NCI-H526 (cell line): ENCODE data around the gene OR51B4.
"Not testable (repeated sequence)": the region's sequence is repeated elsewhere in the genome, so short reads cannot be mapped to it uniquely, and the experiment has no call there.

Experiments used
- DNase-seq, 2 experiments: peaks; one replicate each; lab custom pipeline; 2025; lab: John Stamatoyannopoulos, UW

The OR51B4 gene

DNA sequence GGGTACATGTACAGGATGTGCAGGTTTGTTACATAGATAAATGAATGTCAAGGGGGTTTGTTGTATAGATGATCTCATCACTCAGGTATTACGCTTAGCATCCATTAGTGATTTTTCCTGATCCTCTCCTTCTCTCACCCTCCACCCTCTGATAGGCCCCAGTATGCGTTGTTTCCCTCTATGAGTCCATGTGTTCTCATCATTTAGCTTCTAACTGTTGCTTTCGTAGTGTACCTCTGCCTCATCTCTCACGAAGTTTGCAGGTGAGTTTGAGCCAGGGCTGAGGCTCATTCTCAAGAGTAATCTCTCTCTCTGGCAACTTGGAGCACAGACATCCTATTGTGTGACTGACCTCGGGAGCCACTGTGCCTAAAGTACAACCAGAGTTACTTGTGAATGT lies 27.4 kb downstream of the OR51B4 start:
- no peak for DNase-seq

DNA sequence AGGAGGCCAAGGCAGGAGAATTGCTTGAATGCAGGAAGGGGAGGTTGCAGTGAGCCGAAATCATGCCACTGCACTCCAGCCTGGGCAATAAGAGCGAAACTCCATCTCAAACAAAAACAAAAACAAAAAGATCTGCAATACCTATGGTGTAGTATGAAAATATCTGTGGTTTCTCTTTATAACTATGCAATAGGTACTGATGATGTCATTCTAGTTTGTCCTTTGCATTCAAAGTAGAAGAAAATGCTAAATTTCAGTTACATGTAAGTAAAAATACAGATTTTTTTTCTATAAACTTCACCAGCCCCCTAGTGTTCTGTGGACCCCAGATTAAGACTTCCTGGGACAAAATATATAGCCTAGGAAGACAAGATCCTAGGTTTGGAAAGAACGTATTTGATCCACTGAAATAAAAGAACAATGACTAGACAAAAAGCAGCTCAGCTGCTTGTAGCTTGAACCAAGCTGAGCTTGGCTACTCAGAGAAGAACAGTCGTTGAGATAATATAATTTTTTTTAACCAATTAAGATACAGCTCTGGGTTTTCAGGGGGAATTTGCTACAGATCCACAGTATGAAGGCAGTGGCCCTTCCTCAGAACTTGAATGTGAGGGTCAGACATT lies 29.2 kb downstream of the OR51B4 start:
- DNase-seq, result no peak

DNA sequence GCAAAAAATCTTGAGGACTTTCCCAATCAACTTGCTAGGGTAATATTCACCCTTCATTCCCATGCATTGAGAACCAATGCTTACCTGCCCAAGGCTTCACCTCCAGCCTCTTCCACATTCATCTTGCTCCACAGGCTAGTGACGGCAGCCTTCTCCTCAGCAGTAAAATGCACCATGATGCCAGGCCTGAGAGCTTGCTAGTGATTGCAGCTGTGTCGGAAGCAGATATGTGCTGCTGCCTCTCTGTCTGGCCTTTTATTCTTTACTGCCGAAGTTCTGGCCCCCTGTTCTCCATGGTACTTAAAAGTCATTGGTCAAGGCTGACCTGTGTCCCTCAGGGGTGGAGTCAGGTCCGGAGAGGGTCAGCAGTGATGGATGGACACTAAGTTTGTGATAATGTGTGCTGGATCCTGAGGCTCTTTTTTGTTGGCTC lies 32.0 kb downstream of the OR51B4 start, which contains the start of gene HBE1:
Gene HBE1, minus strand, starts transcription at position 231 of the 433 bp plus-strand sequence. Its CDS starts 55 bp downstream, at position 176.
- DNase-seq, result no peak

DNA sequence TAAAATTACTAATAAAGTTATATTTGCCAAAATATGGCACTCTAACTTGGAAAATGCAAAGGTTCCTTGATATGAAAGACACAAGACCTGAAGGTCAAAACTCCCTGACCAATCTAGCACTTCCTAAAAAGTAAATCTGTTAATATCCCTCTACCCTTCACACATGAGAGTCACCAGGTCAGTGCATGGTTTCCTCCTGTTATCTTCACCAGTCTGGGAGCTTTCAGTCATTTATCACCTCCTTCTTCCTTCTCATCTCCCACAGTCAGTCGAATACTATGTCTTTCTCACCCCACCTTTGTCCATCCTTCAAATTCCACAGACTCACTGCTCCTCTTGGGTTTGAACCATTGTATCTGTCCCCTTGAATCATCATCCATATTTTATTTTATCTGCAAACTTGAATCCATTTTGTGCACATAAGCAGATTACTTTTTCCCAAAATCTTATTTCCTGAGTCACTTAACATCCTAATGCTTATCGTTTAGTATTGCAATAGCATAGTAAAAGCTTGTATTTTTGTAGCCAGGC lies 34.6 kb downstream of the OR51B4 start:
- no peak for DNase-seq

DNA sequence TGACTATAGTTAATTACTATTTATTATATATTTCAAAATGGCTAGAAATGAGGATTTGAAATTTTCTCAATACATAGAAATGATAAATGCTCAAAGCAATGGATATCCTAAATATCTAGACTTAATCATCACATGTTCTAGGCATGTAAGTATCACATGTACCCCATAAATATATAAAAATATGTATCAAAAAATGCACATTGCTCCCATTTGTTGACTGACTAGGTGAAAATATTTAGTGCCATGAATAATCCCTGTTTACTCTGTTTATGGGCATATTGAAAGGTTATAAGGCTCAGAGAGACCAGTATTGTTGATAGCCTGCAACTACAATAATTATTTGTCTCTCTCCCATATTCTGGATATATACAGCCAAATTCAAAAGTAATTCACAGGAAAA lies 35.1 kb downstream of the OR51B4 start:
- DNase-seq, result no peak

DNA sequence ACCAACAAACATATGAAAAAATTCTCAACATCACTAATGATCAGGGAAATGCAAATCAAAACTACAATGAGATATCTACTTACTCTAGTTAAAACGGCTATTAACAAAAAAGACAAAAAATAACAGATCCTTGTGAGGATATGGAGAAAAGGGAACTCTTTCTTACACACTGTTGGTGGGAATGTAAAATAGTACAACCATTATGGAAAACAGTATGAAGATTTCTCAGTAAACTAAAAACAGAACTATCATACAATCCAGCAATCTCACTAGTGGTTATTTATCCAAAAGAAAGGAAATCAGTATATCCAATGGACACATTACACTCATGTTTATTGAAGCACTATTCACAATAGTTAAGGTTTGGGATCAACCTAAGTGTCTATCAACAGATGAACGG lies 35.9 kb downstream of the OR51B4 start:
- DNase-seq, result no peak

DNA sequence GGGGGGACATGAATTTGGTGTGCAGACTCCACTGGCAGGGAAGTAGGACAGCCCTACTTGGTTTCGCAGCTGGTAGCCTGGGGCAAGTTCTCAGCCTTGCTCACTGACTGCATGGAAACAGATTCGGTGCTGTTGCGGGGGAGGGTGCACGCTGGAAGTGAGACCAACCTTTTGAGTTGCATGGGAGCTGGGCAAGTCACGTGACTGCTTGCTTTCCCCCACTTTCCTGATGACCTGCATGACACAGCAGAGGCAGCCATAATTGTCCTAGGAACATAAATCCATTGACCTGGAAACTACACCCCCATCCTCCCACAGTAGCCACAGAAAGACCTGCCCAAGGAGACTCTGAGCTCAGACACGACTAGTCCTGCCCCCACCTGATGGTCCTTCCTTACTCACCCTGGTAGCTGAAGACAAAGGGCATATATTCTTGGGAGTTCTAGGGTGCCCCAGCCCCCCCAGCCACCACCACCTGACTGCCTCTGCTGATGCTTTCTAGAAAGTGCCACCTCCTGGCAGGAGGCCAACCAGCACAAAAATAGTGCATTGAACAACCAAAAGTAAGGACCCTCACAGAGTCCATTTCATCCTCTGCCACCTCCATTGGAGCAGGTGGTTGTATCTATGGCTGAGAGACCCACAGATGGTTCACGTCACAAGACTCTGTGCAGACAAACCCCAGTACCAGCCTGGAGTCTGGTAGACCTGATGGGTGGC lies 43.0 kb downstream of the OR51B4 start:
- DNase-seq, result no peak

DNA sequence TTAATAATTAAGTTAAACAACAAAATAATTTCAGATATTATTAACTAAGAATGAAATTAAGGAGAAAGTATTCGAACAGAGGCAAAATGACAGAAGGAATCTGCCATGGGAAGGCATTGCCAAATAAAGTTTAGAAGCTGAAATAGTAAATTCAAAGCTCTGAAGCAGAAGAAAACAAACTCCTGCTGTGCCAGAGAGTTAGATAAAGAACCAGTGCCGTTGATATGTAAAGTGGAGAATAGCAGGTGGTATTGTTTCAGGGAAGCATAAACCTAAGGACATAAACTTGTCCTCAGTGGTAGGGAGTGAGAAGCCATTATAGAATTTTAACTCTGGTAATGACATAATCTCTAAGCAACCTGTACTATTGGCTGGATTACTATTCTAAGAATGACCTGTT lies 44.5 kb downstream of the OR51B4 start:
- DNase-seq, result no peak

DNA sequence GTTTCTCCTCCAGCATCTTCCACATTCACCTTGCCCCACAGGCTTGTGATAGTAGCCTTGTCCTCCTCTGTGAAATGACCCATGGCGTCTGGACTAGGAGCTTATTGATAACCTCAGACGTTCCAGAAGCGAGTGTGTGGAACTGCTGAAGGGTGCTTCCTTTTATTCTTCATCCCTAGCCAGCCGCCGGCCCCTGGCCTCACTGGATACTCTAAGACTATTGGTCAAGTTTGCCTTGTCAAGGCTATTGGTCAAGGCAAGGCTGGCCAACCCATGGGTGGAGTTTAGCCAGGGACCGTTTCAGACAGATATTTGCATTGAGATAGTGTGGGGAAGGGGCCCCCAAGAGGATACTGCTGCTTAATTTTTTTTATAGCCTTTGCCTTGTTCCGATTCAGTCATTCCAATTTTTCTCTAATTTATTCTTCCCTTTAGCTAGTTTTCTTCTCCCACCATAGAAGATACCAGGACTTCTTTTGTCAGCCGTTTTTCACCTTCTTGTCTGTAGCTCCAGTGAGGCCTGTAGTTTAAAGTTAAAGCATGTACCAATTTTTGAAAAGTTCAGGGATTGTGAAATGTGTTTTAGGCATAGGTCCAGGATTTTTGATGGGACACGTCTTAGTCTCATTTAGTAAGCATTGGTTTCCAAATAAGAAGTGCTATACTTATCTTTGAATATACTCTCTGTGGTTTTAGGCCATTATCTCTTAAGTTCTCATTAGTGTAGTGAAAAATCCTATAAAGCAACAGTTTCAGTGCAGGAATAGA lies 46.9 kb downstream of the OR51B4 start, which contains the start of gene HBG2:
Gene HBG2, minus strand, starts transcription at position 136 of the 768 bp plus-strand sequence. Its CDS starts 53 bp downstream, at position 83.
- not testable (repeated sequence) for DNase-seq

DNA sequence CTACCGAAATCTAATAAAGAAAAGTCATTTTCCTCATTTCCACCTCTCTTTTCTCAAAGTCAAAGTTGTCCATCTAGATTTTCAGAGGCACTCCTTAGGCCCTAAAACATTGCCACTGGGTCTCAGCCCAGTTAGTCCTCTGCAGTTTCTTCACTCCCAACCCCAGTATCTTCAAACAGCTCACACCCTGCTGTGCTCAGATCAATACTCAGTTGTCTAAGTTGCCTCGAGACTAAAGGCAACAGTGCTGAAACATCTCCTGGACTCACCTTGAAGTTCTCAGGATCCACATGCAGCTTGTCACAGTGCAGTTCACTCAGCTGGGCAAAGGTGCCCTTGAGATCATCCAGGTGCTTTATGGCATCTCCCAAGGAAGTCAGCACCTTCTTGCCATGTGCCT lies 47.7 kb downstream of the OR51B4 start:
- not testable (repeated sequence) for DNase-seq

DNA sequence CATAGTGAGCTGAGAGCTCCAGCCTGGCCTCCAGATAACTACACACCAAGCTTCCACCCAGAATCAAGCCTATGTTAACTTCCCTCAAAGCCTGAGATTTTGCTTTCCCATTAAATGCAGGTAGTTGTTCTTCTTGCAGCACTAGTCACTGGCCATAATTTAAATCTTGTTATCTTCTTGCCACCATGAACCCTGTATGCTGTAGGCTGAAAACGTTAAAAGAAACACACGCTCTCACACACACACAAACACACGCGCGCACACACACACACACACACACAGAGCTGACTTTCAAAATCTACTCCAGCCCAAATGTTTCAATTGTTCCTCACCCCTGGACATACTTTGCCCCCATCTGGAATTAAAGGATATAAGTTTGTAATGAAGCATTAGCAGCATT lies 48.3 kb downstream of the OR51B4 start:
- DNase-seq, result not testable (repeated sequence)

DNA sequence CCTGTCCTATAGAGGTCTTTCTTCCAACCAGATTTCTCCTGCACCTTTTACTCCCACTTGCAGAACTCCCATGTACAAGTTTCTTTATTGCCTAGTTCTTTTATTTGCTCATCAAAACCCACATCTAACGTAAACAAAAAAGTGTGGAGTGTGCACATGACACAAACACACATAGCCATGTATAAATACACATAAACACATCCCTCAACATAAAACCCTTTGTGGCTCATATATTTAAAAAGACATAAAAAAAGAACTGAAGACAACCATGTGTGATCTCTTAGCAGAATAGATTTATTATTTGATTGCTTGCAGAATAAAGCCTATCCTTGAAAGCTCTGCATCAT lies 48.9 kb downstream of the OR51B4 start:
- DNase-seq, result no peak

DNA sequence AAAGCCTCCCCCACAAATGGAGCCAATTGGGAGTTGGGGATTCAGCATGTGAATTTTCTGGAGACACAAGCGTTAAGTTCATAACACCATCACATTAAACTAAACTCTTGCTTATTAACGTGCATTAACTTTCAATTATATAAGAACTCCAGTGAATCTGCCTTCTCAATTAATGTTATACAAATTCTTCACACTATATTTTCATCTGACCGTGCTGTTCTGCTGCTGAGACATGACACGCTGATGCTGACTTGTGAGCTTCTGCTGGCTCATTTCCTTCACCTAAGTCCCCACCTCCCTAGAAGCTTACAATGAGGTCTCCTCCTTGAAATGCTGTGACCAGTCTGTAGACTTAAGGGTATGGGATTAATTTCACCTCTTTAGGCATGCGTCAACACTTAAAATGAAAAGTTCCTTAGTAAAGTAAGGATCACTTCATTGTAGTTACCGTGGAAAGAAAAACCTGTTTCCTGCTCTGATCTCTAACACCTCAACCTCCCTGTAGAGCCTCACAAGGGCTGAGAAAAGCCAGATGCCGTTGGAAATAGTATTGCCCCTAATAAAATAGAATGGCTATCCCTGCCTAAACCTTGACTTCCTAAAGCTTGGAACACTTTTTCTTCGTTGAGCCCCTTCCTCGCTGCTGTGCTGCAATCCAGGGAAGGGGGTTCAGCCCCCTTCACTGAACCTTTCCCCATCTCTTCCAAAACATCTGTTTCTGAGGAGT lies 49.4 kb downstream of the OR51B4 start:
- DNase-seq, result no peak

DNA sequence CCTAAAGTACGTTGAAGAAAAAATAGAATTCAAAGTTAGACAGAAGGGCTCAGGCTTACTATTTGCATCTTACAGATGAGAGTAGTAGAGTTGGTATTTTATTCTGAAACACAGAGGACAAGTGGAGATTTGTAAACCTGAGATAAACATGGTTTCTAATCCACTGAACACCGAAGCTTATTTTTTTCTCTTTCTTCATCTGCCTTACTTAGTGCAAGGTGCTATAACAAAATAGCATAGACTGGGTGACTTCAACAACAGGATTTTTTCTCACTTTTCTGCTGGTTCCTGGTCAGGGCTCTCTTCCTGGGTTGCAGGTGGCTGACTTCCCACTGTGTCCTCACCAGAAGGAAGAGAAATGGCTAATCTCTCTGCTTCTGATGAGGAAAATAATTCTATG lies 50.0 kb downstream of the OR51B4 start:
- no peak for DNase-seq
